Measurements from ENCODE around the gene BOC. TPM values are rescaled to one million over a fixed set of nuclear protein-coding genes. Genes with fewer than 3 reads are reported as not detected.

The BOC gene
- total RNA-seq, 1 donor from 2014 or later: 4.7 TPM

GRCh38 chr3:113286524-113286923 is 75.2 kb downstream of the BOC start:
- no peaks in the 10 kb centered on the region for H3K27me3 ChIP-seq (ENCODE audit: control insufficient read depth, insufficient read depth, low read length)
- no peak overlapping the region for H3K4me3 ChIP-seq (ENCODE audit: low read depth, low read length)
- no peak for TF ChIP-seq CTCF (IDR thresholded peaks at IDR 0.05; ENCODE audit: insufficient read depth, low read length, poor library complexity, severe bottlenecking)
- H3K36me3 ChIP-seq (ENCODE audit: control insufficient read depth, insufficient read depth, low read length): peaks cover 1% of the 10 kb centered on the region
- DNase-seq (ENCODE audit: low read depth): no peak

- peaks cover 1% of the 10 kb centered on the region for H3K36me3 ChIP-seq (ENCODE audit: control insufficient read depth, insufficient read depth, low read length)
- no peak for DNase-seq (ENCODE audit: low read depth)
- no peaks in the 10 kb centered on the region for H3K27me3 ChIP-seq (ENCODE audit: control insufficient read depth, insufficient read depth, low read length)
- no peak overlapping the region for H3K4me3 ChIP-seq (ENCODE audit: low read depth, low read length)
- TF ChIP-seq CTCF (IDR thresholded peaks at IDR 0.05; ENCODE audit: insufficient read depth, low read length, poor library complexity, severe bottlenecking): no peak
Measured at GRCh38 chr3:113287111-113287802, 75.9 kb downstream of the BOC start.

- peak; percentile 99 for TF ChIP-seq CTCF (IDR thresholded peaks at IDR 0.05; ENCODE audit: insufficient read depth, low read length, poor library complexity, severe bottlenecking)
- no peak for DNase-seq (ENCODE audit: low read depth)
- H3K4me3 ChIP-seq (ENCODE audit: low read depth, low read length): no peak overlapping the region
- peaks cover 1% of the 10 kb centered on the region for H3K36me3 ChIP-seq (ENCODE audit: control insufficient read depth, insufficient read depth, low read length)
- no peaks in the 10 kb centered on the region for H3K27me3 ChIP-seq (ENCODE audit: control insufficient read depth, insufficient read depth, low read length)
Measured at GRCh38 chr3:113287803-113288648, 76.7 kb downstream of the BOC start.

- Histone ChIP-seq H3K36me3 (ENCODE audit: control insufficient read depth, insufficient read depth, low read length) (peaks cover 1% of the 10 kb centered on the region), H3K27me3 (ENCODE audit: control insufficient read depth, insufficient read depth, low read length) (no peaks in the 10 kb centered on the region), H3K4me3 (ENCODE audit: low read depth, low read length) (no peak overlapping the region)
- DNase-seq (ENCODE audit: low read depth): no peak
- no peak for TF ChIP-seq CTCF (IDR thresholded peaks at IDR 0.05; ENCODE audit: insufficient read depth, low read length, poor library complexity, severe bottlenecking)
Measured at GRCh38 chr3:113288881-113289280, 77.5 kb downstream of the BOC start.

- Histone ChIP-seq H3K27me3 (ENCODE audit: control insufficient read depth, insufficient read depth, low read length) (no peaks in the 10 kb centered on the region), H3K36me3 (ENCODE audit: control insufficient read depth, insufficient read depth, low read length) (no peaks in the 10 kb centered on the region), H3K4me3 (ENCODE audit: low read depth, low read length) (no peak overlapping the region)
- DNase-seq (ENCODE audit: low read depth): no peak
- no peak for TF ChIP-seq CTCF (IDR thresholded peaks at IDR 0.05; ENCODE audit: insufficient read depth, low read length, poor library complexity, severe bottlenecking)
Measured at GRCh38 chr3:113291572-113291971, 80.2 kb downstream of the BOC start.

Data from kidney epithelial cell (primary cell).